GM10266 (cell line): ENCODE measurements around the gene S100A6.
A peak's percentile ranks its signal among the peaks of the same experiment; 100 is the strongest.

Source experiments
- DNase-seq: peaks from one replicate; pipeline ENCODE4 v3.0.0; 2012; ENCODE audit errors: extremely low spot score
- TF ChIP-seq, protein P1 (sequence below): IDR thresholded peaks from 2 replicates; pipeline ENCODE4 v1.5.1; 2012; ENCODE audit warnings: mild to moderate bottlenecking, low read depth; ENCODE audit not compliant: control insufficient read depth, insufficient read depth; ENCODE audit errors: missing control alignments

Gene S100A6

GRCh38 chr1:153546796-153547559, 11.2 kb upstream of the S100A6 start:
- TF ChIP-seq, protein P1, sequence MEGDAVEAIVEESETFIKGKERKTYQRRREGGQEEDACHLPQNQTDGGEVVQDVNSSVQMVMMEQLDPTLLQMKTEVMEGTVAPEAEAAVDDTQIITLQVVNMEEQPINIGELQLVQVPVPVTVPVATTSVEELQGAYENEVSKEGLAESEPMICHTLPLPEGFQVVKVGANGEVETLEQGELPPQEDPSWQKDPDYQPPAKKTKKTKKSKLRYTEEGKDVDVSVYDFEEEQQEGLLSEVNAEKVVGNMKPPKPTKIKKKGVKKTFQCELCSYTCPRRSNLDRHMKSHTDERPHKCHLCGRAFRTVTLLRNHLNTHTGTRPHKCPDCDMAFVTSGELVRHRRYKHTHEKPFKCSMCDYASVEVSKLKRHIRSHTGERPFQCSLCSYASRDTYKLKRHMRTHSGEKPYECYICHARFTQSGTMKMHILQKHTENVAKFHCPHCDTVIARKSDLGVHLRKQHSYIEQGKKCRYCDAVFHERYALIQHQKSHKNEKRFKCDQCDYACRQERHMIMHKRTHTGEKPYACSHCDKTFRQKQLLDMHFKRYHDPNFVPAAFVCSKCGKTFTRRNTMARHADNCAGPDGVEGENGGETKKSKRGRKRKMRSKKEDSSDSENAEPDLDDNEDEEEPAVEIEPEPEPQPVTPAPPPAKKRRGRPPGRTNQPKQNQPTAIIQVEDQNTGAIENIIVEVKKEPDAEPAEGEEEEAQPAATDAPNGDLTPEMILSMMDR = no peak
- no peak for DNase-seq

GRCh38 chr1:153546371-153546770, 10.6 kb upstream of the S100A6 start:
- DNase-seq = no peak
- TF ChIP-seq, protein P1 = no peak

DNA sequence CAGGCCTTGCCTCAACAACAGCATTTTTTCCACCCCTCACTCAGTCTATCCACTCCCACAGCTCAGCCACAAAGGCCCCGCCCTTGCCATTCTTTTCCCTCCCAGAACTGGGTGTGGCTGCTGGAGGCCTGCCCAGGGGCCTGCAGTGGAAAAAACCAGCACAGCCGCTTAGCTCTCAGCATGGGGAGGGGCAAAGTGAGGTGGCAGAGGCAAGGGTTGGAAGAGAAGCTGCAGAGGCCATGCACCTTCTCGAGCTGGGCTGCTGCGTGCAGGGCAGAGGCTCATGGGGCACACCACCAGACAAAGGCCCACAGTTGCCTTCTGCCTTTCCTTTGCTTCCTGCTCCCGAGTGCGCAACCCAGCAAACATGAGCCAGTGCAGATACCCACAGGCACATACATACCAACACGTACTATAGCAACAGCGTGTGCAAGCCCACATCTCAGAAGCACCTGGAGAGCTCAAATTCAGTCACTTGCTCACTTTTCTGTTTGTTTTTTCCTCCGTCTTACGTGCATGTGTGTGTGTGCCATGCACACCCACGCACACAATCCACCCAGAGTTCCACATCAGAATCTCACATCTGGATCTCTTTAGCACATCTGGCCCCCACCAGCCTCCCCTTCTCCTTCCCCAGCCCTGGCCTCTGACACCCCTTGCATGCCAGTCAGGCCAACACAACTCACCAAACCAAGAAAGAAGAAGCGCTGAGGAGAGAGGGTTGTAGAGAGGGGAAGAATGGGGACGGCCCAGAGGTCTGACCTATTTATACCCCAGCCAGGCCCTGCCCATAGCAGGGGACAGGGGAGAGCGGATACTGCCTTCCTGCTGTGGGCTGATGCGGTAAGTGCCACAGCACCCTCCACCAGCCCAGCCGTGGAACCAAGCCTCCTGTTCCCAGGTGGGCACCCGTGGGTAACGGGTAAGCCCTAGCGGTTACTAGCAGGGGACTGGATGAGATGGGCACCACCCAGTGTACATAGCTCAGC, 9.6 kb upstream of the S100A6 start, which contains the start of gene S100A4:
Gene S100A4 (minus strand): TSS at position 740 of the 989 bp plus-strand sequence. CDS start 1,012 bp downstream, outside the sequence.
- DNase-seq = peak; percentile 72

GRCh38 chr1:153544453-153545066, 8.8 kb upstream of the S100A6 start:
- TF ChIP-seq, protein P1 = no peak
- no peak for DNase-seq

More for the DNA sequence above, 9.6 kb upstream of the S100A6 start, which contains the start of gene S100A4:
- TF ChIP-seq, protein P1 = no peak

DNA sequence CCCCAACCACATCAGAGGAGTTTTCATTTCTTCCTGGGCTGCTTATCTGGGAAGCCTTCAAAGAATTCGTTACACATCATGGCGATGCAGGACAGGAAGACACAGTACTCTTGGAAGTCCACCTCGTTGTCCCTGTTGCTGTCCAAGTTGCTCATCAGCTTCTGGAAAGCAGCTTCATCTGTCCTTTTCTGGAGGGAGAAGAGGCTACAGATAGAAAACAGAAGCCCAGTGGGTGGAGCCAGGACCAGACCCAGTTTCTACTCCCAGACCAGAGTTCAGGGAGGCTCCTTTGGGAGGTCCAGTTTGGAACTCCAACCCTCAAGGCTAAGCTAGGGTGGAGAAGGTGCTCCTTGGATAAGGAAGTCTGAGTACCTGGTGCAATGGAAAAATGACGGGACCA, 7.9 kb upstream of the S100A6 start:
- DNase-seq = no peak
- TF ChIP-seq, protein P1 = no peak

GRCh38 chr1:153542956-153543711, 7.3 kb upstream of the S100A6 start:
- DNase-seq = no peak
- TF ChIP-seq, protein P1 = no peak
